GM10248 (cell line): ENCODE results near the gene KAT2B.

Experiments used
- CTCF ChIA-PET: fragments of 300-600 bp; sonication (Branson Sonifier 250); formaldehyde crosslinking; extraction: SDS; loops from one replicate; lab custom pipeline; 2021; ENCODE audit warnings: antibody characterized with exemption; lab: Yijun Ruan, JAX
- POLR2A ChIA-PET: fragments of 350-650 bp; sonication (Branson Sonifier 250); formaldehyde crosslinking; extraction: SDS; loops from one replicate; lab custom pipeline; 2020; ENCODE audit warnings: antibody characterized with exemption; lab: Yijun Ruan, JAX
- DNase-seq: peaks from one replicate; pipeline ENCODE4 v3.0.0; 2012; ENCODE audit errors: extremely low spot score
- CTCF ChIP-seq: IDR thresholded peaks from 2 replicates; pipeline ENCODE4 v1.5.1; 2012; ENCODE audit warnings: mild to moderate bottlenecking, low read depth; ENCODE audit errors: extremely low read depth, missing control alignments, control extremely low read depth

Gene KAT2B

GRCh38 chr3:20083253-20083652 lies 43.0 kb downstream of the KAT2B start:
- ChIA-PET CTCF (interaction anchor here (0.7 to 1.9 kb wide), 2 partner anchors 10 to 11 kb away, joined by 3 to 9 read pairs; no protein-coding TSS in a partner anchor), POLR2A (no interaction called here)
- no peak for TF ChIP-seq CTCF
- DNase-seq = no peak

- POLR2A ChIA-PET = no interaction called here
- DNase-seq = no peak
- no peak for TF ChIP-seq CTCF
- CTCF ChIA-PET = interaction anchor here (0.7 to 1.9 kb wide), 7 partner anchors 8 to 35 kb away, joined by 3 to 9 read pairs (median 4); no protein-coding TSS in a partner anchor
These were observed 43.7 kb downstream of the KAT2B start for GRCh38 chr3:20083953-20084352.

GRCh38 chr3:20091331-20092047 lies 51.2 kb downstream of the KAT2B start:
- CTCF ChIA-PET = no interaction called here

GRCh38 chr3:20095470-20095869 lies 55.2 kb downstream of the KAT2B start:
- CTCF ChIA-PET = no interaction called here
- POLR2A ChIA-PET = interaction anchor here (0.5 kb wide), 1 partner anchor 10 kb away, joined by 3 read pairs; no protein-coding TSS in a partner anchor
- DNase-seq = no peak
- TF ChIP-seq CTCF = no peak

More at GRCh38 chr3:20091331-20092047, 51.2 kb downstream of the KAT2B start:
- TF ChIP-seq CTCF = no peak
- DNase-seq = no peak
- POLR2A ChIA-PET = no interaction called here

- DNase-seq = no peak
- TF ChIP-seq CTCF = no peak
- CTCF ChIA-PET = interaction anchor here (1.1 to 1.2 kb wide), 2 partner anchors 12 to 55 kb away, joined by 3 to 4 read pairs; no protein-coding TSS in a partner anchor
- POLR2A ChIA-PET = no interaction called here
These were observed 56.0 kb downstream of the KAT2B start for GRCh38 chr3:20096135-20096685.

- CTCF ChIA-PET = interaction anchor here (1.1 to 1.2 kb wide), 2 partner anchors 13 to 56 kb away, joined by 3 to 4 read pairs; no protein-coding TSS in a partner anchor
These were observed 56.8 kb downstream of the KAT2B start for GRCh38 chr3:20097015-20097414.

More at GRCh38 chr3:20097015-20097414, 56.8 kb downstream of the KAT2B start:
- no peak for DNase-seq
- no peak for TF ChIP-seq CTCF
- POLR2A ChIA-PET = no interaction called here
